ENCODE measurements around the gene SDK1.

SDK1 gene

DNA sequence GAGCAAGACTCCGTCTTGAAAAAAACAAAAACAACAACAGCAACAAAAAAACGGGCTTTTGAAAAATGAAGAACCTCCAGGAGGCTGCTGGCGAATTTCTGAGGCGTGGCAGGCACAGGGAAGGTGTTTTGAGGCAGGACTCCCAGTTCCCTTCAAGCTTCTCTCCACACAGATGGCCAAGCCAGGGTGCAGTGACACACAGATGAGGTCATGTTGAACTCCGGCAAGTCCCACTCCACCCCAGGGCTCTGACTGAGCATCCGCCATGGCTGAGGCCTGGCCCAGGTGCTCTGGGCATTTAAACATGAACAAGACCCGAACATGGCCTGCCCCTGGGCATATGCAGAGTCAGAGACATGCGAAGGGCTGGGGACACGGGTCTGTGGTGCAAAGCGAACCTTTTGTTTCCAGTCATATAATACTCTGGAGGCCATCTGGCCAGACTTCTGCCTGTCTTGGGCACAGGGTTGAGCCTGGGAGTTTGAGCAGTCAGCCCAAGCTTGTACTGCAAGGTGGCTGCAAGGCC lies 866.4 kb downstream of the SDK1 start:
- no peak for DNase-seq (ENCODE audit: low read depth in 1 of 2, low spot score in 1 of 2)

DNA sequence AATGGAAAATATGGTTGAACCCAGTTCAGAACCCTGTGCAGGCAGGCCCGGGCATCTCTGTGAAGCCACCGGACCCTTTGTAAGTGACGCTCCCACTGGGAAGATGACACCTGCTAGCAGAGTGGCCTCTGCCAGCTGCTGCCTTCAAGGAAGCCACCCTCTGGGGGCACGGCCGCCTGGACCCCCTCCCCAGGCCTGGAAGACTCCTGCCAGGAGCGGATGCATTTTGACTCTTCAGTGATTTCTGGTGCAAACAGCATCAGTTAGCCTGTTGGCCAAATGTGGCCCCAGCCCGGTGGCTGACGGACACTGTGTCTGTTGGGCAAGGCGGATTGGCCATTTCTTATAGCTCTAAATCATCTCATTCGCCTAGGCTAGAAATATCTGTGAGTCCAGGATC lies 867.0 kb downstream of the SDK1 start:
- DNase-seq (ENCODE audit: low read depth in 1 of 2, low spot score in 1 of 2), result no peak

DNA sequence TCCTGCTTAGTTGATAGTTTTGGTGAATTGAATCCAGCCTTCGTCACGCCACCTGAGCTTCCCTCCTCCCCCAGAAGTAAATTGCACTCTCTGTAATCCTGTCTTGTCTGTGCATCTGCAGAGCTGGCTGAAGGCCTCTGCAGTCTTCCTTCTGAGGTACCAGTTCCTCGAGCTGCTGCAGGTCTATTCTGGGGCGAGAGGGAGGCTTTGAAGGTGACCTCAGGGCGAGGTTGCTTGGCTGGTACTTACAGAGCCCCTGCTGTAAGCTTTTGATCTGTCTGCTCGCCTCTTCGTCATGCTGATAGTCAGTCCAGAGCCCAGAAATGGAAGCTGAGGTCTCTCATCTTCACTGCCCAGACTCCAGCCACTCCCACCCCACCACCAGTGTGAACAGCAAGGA lies 867.5 kb downstream of the SDK1 start:
- no peak for DNase-seq (ENCODE audit: low read depth in 1 of 2, low spot score in 1 of 2)

DNA sequence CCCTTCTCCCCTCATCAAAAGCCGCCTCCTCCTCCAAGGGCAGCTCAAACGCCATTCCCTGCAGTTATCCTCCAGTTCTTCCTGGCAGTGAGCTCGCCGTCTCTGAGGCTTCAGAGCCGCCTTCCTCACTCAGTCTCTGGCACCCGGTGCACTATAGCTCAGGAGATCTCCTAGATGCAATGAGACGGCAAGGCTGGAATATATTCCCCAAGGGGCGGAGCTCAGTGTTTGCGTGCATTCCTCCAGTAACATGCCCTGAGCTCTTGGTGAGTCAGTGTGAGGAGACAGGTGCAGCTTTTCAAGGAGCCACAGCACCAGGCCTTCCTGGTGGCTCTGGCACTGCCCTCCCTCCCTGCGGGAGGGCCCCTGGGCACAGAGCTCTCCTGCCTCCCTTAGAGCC lies 868.4 kb downstream of the SDK1 start:
- DNase-seq (ENCODE audit: low read depth in 1 of 2, low spot score in 1 of 2), result no peak

DNA sequence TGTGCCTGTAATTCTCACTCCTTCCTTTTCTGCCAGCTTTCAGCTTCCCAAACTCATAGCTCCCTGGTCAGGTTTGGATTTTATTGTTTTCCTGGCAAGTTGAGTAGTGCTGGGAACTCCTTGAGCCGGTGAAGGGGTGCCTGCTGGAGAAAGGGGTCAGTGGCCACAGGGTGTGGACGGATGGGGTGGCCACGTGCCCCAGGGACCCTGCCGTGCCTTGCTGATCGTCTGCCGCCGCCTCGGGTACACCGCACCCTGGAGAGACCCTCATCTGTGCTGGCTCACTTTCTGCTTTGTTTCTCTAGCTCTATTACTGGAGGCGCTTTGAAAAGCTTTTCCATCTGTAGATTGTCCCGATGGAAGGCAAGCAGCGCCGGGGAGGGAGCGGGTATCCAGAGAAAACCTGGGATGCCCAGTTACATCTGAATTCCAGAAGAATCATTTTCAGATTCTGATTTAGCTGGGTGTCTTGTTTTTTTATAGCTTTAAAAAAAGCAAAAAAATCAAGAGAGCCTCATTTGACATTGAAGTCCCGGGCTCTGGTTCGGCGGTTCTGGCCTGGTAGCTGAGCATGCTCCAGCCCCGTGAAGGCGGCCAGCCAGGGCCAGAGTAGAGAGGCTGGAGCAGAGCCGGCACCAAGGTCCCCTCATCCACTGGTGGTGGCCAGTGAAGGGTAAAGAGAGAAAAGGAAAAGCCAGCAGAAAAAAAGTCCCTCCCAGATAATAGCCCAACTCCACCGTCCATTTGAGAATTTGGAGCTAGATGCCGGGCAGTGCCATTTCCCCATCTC lies 870.1 kb downstream of the SDK1 start:
- no peak for DNase-seq (ENCODE audit: low read depth in 1 of 2, low spot score in 1 of 2)

DNA sequence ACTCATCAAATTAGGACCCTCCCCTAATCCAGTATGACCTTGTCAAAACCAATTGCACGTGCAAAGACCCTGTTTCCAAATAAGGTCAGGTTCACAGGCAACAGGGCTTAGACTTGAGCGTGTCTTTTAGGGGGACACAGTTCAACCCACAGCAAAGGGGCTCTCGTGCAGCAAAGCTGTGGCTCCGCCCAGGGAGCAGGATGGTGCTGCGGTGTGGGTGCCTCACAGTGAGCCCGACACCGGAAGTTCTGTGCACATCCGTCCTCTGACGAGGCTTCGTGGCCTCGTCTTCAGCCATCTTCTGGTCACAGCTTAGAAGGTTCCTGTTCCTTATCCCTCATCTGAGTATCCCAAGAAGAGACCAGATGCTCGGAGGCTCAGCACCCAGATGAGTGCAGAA lies 871.8 kb downstream of the SDK1 start:
- no peak for DNase-seq (ENCODE audit: low read depth in 1 of 2, low spot score in 1 of 2)

DNA sequence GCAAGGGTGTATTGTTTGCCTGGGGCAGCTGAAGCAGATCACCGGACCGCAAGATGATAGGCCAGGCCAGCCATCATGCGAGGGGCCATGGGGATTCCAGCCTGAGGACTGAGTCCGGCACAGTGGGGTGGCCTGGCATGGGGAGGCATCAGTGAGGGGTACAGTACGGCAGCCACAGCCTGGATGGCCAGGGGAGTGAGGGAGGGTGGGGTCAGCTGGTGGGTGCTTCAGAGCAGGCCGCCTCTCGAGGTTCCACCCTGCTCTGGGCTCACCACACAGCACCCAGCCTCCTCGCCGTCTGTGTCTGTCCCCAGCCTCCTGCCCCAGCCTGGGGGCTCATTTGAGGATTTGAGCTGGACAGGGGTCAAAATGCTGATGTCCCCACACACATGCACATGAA lies 872.6 kb downstream of the SDK1 start:
- no peak for DNase-seq (ENCODE audit: low read depth in 1 of 2, low spot score in 1 of 2)

DNA sequence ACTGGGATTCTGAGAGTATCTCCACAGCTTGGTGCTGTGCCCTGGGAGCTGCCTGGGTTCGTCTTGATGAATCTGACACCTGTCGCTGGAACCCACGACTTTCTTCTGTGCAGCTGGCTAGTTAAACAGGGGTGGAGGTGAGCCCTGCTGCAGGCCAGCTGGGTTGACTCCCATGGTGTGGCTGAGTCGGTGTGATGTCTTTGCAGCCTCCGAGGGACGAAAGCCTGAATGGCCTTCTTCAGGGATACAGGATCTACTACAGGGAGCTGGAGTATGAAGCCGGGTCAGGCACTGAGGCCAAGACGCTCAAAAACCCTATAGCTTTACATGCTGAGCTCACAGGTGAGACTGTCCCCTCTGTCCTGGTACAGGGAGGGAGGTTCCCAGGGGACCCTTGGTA lies 873.0 kb downstream of the SDK1 start:
- DNase-seq (ENCODE audit: low read depth in 1 of 2, low spot score in 1 of 2), result no peak

DNA sequence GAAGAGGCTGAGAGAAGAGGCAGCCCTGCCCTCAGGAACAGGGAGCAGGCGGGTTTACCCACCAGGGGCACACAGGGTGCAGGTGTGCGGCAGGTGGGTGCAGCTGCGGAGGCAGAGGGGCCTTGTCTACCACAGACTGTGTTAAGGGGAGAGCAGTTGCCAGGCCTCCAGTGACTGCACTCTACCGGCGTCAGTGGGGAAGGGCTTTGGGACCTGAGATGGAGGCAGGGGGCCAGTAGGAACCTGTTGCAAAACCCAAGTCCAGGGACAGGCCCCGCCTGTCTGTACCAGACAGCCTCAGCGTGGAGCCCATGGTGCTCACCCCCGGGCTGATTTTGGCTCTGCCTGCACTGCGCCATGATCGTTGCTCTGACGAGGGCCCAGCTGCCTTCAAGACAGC lies 873.4 kb downstream of the SDK1 start:
- no peak for DNase-seq (ENCODE audit: low read depth in 1 of 2, low spot score in 1 of 2)

DNA sequence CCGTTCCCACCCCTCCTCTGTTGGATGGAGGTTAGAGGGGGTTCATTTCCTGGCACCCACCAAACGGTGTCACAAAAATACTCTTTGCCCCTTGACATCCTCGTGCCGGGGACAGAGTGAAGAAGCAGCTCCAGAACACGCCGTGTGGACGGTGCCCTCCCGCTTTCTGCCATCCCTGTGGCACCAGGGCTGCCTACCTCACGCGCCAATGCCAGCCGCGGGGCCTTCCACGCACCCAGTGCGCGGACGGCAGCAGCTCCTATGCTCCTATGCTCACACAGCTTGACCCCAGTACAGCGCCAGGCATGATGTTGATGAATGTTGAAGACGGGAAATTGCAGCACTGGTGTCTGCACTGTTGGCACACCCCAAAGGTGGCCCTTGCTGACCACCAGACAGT lies 873.8 kb downstream of the SDK1 start:
- DNase-seq (ENCODE audit: low read depth in 1 of 2, low spot score in 1 of 2), result no peak

DNA sequence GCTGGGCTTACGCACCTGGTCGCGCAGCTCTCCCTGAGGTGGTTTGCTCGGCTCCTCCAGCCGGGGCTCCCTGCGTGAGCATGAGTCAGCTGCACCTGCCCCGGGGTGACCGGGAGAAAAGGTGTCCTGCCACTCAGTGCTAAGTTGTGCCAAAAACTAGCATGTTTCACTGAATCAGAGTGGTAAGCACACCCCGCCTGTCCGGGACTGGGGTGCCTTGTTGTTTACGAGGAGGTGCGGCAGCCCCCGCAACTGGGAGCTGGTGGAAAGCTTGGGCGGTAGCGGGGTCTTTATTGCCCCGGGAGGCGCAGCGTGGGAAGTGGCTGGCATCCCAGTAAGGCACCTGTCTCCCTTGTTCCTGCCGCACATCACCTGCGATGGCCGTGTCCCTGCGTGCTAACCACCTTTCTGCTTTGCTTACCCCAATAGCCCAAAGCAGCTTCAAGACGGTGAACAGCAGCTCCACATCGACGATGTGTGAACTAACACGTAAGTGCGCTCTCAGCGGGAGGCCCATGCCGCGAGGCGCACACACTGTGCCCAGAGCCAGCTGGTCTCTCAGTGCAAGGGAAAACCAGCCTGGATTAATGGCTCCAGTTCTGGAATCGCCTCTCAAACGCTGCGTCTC lies 874.4 kb downstream of the SDK1 start:
- no peak for DNase-seq (ENCODE audit: low read depth in 1 of 2, low spot score in 1 of 2)

DNA sequence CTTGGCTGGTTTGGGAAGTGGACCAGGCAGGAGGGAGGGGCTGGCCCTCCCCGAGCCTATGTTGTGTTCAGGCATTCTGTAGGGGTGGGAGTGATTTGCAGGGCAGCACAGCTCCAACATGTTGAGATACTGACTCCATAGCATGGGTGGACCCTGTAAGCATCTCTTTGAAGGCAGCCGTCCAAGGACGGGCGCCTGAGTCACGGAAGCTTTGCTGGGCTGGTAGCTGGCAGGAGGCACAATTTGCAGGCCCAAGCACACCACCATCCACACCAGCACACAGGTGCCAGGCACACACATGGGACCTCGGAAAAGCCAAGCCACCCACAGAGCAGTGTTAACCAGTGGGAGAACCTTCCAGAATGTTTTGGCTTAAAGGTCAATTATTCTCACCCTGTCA lies 875.9 kb downstream of the SDK1 start:
- DNase-seq (ENCODE audit: low read depth in 1 of 2, low spot score in 1 of 2), result no peak

DNA sequence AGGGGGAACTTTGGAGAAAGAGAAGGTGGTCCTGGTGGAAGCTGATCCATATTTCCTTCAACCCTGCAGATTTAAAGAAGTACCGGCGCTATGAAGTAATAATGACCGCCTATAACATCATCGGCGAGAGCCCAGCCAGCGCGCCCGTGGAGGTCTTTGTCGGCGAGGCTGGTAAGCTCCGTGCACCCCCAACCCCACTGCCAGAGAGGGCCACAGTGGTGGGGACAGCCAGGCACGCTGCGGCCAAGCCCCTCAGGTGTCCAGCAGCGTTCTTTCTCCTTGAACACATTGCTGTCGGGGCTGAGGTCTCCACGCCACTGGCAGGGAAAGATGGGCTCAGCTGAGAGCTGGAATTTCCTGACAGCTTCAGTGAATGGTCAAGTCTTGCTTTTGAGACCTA lies 877.4 kb downstream of the SDK1 start:
- DNase-seq (ENCODE audit: low read depth in 1 of 2, low spot score in 1 of 2), result no peak

DNA sequence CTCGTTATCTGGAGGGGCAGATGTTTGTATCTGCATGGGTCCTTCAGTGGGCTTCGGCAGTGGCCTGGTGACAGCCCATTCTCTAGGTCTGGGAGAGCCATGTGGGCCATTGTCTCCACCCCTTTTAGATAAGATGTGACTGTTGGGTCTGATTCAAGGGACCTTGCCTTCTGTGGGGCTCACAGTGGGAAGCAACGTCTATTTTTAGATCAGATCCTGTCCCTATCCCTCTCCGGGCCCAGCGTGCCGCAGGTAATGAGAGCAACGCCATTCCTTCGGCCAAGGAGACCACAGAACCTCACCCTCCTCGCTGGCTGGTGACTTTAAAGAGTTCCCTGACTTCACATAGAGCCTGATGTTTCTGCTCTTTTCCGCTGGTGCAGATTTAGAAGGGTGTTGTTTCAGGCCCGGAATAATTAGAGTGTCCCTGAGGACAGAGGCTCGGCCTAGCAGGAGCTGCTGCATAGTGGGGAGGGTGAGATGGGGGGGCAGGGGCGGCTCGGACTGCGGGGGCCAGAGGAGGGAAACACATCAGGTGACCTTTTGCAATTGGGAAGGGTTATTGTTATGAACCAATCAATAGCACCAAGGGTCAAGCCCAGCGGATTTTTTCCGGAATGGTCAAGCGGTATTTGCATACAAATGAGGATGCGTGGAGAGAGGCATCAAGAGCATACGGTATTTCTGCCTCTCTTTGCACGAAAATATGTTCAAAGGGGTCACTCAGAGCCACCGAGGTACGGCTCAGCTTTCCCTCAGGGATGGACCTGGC lies 878.0 kb downstream of the SDK1 start:
- no peak for DNase-seq (ENCODE audit: low read depth in 1 of 2, low spot score in 1 of 2)

DNA sequence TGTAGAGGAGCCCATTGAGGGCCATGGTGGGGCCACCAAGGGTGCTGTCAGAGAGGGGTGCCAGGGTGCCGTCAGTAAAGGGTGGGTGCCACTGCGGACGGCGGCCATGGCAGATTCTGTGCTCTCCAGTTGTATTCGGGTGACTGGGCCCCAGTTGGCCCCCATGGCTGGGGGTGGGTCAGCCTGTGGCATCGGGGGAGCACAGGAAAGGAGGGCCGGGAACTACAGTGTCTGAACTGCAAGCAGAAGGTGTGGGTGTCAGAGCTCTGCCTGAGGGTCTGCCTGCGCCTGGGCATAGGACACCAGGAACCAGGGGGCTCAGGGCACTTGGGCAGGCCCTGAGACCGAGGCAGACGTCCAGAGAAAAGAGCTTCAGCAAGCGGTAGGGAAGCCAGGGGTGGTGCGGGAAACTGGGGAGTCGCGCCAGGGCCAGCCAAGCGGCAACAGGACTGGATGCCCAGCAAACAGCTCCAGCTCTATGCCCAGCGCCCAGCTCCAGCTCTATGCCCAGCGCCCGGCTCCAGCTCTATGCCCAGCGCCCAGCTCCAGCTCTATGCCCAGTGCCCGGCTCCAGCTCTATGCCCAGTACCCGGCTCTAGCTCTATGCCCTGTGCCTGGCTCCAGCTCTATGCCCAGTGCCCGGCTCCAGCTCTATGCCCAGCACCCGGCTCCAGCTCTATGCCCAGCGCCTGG lies 878.8 kb downstream of the SDK1 start:
- no peak for DNase-seq (ENCODE audit: low read depth in 1 of 2, low spot score in 1 of 2)

DNA sequence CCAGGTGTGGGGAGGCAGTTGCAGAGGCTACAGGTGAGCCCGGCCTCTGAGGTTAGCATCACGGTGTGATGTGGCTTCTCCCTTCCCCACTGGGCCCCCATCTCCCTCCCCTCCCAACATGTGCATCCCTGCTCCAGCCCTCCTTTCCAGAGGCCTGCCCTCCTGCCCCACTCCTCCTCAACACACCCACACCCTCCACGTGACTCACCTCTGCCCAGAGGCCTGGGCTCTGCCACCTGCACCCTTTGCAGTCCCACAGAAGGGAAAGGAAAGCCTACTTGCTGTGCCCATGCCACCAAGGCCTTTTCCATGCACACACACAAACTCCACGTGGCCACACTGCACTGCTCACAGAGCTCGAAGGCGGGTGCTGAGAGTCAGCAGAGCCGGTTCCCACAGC lies 880.4 kb downstream of the SDK1 start:
- DNase-seq (ENCODE audit: low read depth in 1 of 2, low spot score in 1 of 2), result no peak

DNA sequence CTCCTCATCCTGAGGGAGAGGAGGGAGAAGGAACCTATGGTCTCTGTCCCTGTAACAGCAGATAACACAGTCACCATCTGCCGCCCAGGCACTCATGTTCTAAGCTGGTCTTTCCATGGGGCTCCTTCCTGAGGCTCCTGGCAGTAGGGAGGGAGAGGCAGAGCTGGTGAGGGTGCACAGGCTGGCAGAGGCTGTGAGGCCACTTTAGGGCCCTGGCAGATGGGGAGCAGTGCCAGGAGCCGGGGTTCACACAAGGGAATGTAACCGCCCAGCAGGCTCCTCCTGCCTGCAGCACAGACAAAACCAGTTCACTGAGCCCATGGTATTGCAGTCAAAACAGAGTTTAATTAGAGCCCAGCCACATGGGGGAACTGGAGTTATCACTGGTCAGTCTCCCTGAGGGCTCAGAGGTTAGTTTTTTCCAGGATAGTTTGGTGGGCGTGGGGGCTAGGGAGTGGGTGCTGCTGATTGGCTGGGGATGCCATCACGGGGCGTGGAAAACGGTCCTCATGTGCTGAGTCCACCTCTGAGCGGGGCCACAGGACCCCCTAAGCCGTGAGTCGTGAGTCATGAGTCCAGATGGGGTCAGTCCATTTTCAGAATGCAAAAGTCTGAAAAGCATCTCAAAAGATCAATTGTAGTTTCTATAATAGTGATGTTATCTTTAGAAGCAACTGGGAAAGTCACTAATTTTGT lies 881.7 kb downstream of the SDK1 start:
- DNase-seq (ENCODE audit: low read depth in 1 of 2, low spot score in 1 of 2), result no peak

DNA sequence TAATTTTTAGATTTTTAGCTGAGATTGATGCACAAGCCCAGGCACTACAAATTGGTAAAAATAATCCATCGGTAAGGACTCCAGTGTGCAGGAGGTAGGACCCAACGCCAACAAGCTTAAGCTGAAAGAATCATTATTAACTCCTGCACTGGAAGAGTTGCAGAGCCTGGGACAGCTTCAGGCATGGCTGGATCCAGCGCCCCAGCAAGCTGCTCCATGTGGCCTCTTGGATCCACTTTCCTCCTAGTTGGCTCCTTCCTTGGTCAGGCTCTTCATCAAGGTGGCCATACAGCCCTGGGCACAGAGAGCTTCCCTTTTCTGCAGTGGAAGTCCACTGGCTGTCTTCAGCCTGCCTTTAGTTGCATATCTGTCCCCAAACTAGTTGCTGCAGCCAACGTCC lies 883.6 kb downstream of the SDK1 start:
- DNase-seq (ENCODE audit: low read depth in 1 of 2, low spot score in 1 of 2), result no peak

DNA sequence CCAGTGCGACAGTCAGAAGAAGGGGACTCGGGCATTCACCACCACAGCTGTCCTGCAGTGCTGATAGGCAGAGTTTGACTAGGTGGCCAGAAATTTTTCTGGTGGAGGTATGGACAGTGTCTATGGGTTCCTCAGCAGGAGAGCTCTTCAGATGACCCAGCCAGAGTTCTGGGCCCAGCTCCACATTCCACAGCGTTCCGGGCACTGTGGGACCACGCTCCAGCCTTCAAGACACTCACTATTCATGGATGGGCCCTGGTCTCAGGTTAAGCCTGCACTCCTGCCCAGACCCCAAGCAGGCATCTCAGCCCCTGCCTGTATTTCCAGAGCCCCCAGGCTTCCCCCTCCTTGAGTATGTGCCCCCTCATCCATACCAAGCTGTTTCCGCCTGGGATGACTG lies 884.1 kb downstream of the SDK1 start:
- DNase-seq (ENCODE audit: low read depth in 1 of 2, low spot score in 1 of 2), result no peak

DNA sequence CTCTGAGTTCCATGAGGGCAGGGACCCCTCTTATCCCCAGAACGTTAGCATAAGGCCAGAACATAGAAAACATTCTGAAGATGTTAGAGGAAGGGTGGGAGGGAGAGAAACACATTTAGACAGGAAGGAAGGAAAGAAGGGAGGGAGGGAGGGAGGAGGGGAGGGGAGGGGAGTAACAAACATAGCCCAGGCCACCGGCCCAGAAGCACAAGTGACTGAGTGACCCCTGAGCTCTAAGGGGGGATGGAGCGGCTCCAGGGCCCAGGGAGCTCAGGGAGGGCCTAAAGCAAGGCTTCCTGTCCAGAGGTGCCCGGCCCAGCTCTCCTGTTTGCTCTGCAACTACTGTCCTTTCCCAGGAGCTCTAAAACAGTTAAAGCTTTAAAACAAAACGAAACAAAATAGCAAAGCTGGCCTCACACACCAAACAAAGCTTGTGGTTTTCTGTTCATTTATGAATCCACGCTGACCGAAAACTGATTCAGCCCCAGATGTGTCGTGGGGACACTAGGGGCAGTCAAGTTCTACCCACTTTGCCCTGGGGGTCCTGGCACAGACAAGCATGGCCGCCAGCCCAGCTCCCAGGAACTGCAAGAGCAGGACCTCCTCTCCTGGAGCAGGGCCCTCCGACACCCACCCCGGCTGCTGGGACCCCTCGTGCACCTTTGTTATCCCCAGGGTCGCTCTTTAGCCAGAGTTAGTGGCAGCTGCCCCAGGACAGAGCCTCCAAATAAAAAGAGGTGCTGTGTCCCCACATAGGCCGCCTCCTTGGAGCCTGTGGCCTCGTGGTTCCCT lies 884.9 kb downstream of the SDK1 start:
- no peak for DNase-seq (ENCODE audit: low read depth in 1 of 2, low spot score in 1 of 2)

All from activated CD4-positive, alpha-beta T cell treated with anti-CD3 and anti-CD28 coated beads, Interleukin-2, amount 50 U/mL, for 24 hours (primary cell).